ENCODE measurements around the gene TSC22D4. TPM values are rescaled to one million over a fixed set of nuclear protein-coding genes. Genes with fewer than 3 reads are reported as not detected.

Gene TSC22D4
- total and polyA plus RNA-seq, 2 donors (not counting 1 experiment from before 2014, with no cell fraction given) = 13.2 to 21.1 TPM

DNA sequence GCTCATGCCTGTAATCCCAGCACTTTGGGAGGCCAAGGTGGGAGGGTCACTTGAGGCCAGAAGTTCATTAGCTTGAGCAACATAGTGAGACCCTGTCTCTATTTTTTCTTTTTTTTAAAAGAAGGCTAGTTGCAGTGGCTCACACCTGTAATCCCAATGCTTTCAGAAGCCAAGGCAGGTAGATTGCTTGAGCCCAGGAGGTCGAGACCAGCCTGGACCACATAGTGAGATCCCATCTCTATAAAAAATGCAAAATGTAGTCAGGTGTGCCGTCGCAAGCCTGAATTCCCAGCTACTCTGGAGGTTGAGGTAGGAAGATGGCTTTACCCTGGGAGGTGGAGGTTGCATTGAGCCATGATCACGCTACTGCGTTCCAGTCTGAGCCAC is 12.2 kb upstream of the TSC22D4 start:
- H2AFZ ChIP-seq (ENCODE audit: low read length) = no peak overlapping the region
- no peak overlapping the region for H3K4me2 ChIP-seq (ENCODE audit: extremely low read depth, insufficient read depth, low read length)
- H3K79me2 ChIP-seq (ENCODE audit: control insufficient read depth, insufficient read depth, low read length) = no peaks in the 10 kb centered on the region
- no peaks in the 10 kb centered on the region for H4K20me1 ChIP-seq (ENCODE audit: control insufficient read depth, extremely low read depth, insufficient read depth, low read length)
- H3K27me3 ChIP-seq (ENCODE audit: control insufficient read depth, insufficient read depth, low read length) = peaks cover 2% of the 10 kb centered on the region
- H3K36me3 ChIP-seq (ENCODE audit: control insufficient read depth, insufficient read depth, low read length) = no peaks in the 10 kb centered on the region
- H3K4me1 ChIP-seq (ENCODE audit: control insufficient read depth, extremely low read depth, insufficient read depth, low read length) = no peaks in the 10 kb centered on the region
- no peaks in the 10 kb centered on the region for H3K9me3 ChIP-seq (ENCODE audit: control insufficient read depth, insufficient read depth, low read depth, low read length)
- DNase-seq (ENCODE audit: low read depth in 2 of 2) = no peak
- H3K9ac ChIP-seq (ENCODE audit: insufficient read depth, low read length) = no peak overlapping the region
- no peak overlapping the region for H3K4me3 ChIP-seq (replicated peaks in 1 of 4; ENCODE audit: control extremely low read depth in 1 of 4, insufficient read depth in 1 of 4, low read depth in 3 of 4, low read length in 4 of 4)
- TF ChIP-seq EZH2 (IDR thresholded peaks at IDR 0.05; ENCODE audit: low read length, missing control alignments) = no peak
- no peak for TF ChIP-seq CTCF (conservative IDR thresholded peaks at IDR 0.05 in 1 of 2, IDR thresholded peaks at IDR 0.05 in 1 of 2; ENCODE audit: low read depth in 1 of 2, low read length in 2 of 2)
- H3K27ac ChIP-seq (ENCODE audit: insufficient read depth, low read length) = no peak overlapping the region

DNA sequence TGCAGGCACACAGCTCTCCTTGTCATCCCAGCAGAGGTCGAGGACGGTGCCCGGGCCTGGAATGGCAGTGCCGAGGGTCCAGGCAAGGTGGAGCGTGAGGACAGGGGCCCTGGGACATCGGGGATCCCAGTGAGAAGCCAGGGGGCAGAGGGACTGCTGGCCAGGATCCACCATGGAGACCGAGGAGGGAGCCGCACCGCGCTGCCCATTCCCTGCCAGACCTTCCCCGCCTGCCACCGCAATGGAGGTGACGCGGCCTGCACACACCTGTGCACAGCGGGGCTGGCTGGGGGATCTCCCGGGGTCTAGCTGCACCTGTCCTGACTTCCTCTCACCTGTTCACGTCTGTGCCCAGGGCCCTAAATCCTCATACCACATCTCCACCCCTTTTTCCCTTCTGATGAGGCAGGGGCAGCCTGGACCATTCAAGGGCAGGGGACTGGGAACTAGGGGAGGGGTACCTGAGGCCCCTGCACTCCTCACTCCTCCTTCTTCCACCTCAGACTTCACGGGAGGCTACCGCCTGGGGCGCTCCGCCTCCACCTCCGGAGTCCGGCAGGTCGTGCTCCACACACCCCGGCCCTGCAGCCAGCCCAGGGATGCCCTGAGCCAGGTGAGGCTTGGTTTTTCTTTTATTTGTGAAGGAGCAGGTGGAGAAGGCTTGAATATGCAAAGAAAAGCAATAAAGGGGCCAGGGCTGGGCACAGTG is 11.6 kb upstream of the TSC22D4 start:
- Histone ChIP-seq H3K9ac (ENCODE audit: insufficient read depth, low read length) (no peak overlapping the region), H3K4me2 (ENCODE audit: extremely low read depth, insufficient read depth, low read length) (no peak overlapping the region), H3K27me3 (ENCODE audit: control insufficient read depth, insufficient read depth, low read length) (peaks cover 2% of the 10 kb centered on the region), H3K36me3 (ENCODE audit: control insufficient read depth, insufficient read depth, low read length) (no peaks in the 10 kb centered on the region), H4K20me1 (ENCODE audit: control insufficient read depth, extremely low read depth, insufficient read depth, low read length) (no peaks in the 10 kb centered on the region), H3K79me2 (ENCODE audit: control insufficient read depth, insufficient read depth, low read length) (no peaks in the 10 kb centered on the region), H3K4me3 (replicated peaks in 1 of 4; ENCODE audit: control extremely low read depth in 1 of 4, insufficient read depth in 1 of 4, low read depth in 3 of 4, low read length in 4 of 4) (no peak overlapping the region), H3K27ac (ENCODE audit: insufficient read depth, low read length) (no peak overlapping the region), H3K9me3 (ENCODE audit: control insufficient read depth, insufficient read depth, low read depth, low read length) (no peaks in the 10 kb centered on the region), H2AFZ (ENCODE audit: low read length) (no peak overlapping the region), H3K4me1 (ENCODE audit: control insufficient read depth, extremely low read depth, insufficient read depth, low read length) (no peaks in the 10 kb centered on the region)
- no peak for DNase-seq (ENCODE audit: low read depth in 2 of 2)
- no peak for TF ChIP-seq EZH2 (IDR thresholded peaks at IDR 0.05; ENCODE audit: low read length, missing control alignments)
- no peak for TF ChIP-seq CTCF (conservative IDR thresholded peaks at IDR 0.05 in 1 of 2, IDR thresholded peaks at IDR 0.05 in 1 of 2; ENCODE audit: low read depth in 1 of 2, low read length in 2 of 2)

- TF ChIP-seq CTCF (conservative IDR thresholded peaks at IDR 0.05 in 1 of 2, IDR thresholded peaks at IDR 0.05 in 1 of 2; ENCODE audit: low read depth in 1 of 2, low read length in 2 of 2) (no peak), EZH2 (IDR thresholded peaks at IDR 0.05; ENCODE audit: low read length, missing control alignments) (no peak)
- H3K4me2 ChIP-seq (ENCODE audit: extremely low read depth, insufficient read depth, low read length) = no peak overlapping the region
- peak; percentile 88 to 97 for DNase-seq (ENCODE audit: low read depth in 2 of 2)
- no peaks in the 10 kb centered on the region for H3K36me3 ChIP-seq (ENCODE audit: control insufficient read depth, insufficient read depth, low read length)
- no peak overlapping the region for H3K4me3 ChIP-seq (replicated peaks in 1 of 4; ENCODE audit: control extremely low read depth in 1 of 4, insufficient read depth in 1 of 4, low read depth in 3 of 4, low read length in 4 of 4)
- H3K79me2 ChIP-seq (ENCODE audit: control insufficient read depth, insufficient read depth, low read length) = no peaks in the 10 kb centered on the region
- no peaks in the 10 kb centered on the region for H3K9me3 ChIP-seq (ENCODE audit: control insufficient read depth, insufficient read depth, low read depth, low read length)
- H3K27me3 ChIP-seq (ENCODE audit: control insufficient read depth, insufficient read depth, low read length) = peaks cover 2% of the 10 kb centered on the region
- no peak overlapping the region for H3K9ac ChIP-seq (ENCODE audit: insufficient read depth, low read length)
- no peak overlapping the region for H3K27ac ChIP-seq (ENCODE audit: insufficient read depth, low read length)
- no peaks in the 10 kb centered on the region for H4K20me1 ChIP-seq (ENCODE audit: control insufficient read depth, extremely low read depth, insufficient read depth, low read length)
- no peak overlapping the region for H2AFZ ChIP-seq (ENCODE audit: low read length)
- no peaks in the 10 kb centered on the region for H3K4me1 ChIP-seq (ENCODE audit: control insufficient read depth, extremely low read depth, insufficient read depth, low read length)
These were observed 10.8 kb upstream of the TSC22D4 start for GRCh38 chr7:100489824-100490223.

Measured in fibroblast of lung (primary cell).